ENCODE measurements around the gene RRP1B.

RRP1B gene

DNA sequence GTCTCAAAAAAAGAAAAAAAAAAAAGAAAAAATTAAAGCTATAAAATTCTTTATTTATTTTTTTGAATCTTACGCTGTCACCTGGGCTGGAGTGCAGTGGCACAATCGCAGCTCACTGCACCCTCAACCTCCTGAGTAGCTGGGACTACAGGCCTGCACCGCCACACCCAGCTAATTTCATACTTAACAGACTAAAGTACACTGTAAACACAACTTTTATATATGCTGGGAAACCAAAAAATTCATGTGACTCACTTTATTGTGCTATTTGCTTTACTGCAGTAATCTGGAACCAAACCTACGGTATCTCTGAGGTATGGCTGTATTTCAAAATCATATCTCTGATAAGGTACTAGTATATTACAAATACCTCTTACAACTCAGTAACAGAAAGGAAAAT lies 40.4 kb upstream of the RRP1B start:
- Histone ChIP-seq H3K27me3 (ENCODE audit: control insufficient read depth, insufficient read depth, low read length) (no peaks in the 10 kb centered on the region), H2AFZ (no peak overlapping the region), H3K79me2 (no peaks in the 10 kb centered on the region), H3K4me2 (ENCODE audit: low read length) (no peak overlapping the region), H3K9me3 (ENCODE audit: control insufficient read depth, low read length) (no peaks in the 10 kb centered on the region), H3K36me3 (ENCODE audit: control insufficient read depth, insufficient read depth, low read length) (no peaks in the 10 kb centered on the region), H3K27ac (no peak overlapping the region), H3K9ac (no peak overlapping the region), H3K4me3 (ENCODE audit: low read depth, low read length) (no peak overlapping the region), H3K4me1 (no peaks in the 10 kb centered on the region)
- TF ChIP-seq, protein P1, sequence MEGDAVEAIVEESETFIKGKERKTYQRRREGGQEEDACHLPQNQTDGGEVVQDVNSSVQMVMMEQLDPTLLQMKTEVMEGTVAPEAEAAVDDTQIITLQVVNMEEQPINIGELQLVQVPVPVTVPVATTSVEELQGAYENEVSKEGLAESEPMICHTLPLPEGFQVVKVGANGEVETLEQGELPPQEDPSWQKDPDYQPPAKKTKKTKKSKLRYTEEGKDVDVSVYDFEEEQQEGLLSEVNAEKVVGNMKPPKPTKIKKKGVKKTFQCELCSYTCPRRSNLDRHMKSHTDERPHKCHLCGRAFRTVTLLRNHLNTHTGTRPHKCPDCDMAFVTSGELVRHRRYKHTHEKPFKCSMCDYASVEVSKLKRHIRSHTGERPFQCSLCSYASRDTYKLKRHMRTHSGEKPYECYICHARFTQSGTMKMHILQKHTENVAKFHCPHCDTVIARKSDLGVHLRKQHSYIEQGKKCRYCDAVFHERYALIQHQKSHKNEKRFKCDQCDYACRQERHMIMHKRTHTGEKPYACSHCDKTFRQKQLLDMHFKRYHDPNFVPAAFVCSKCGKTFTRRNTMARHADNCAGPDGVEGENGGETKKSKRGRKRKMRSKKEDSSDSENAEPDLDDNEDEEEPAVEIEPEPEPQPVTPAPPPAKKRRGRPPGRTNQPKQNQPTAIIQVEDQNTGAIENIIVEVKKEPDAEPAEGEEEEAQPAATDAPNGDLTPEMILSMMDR (IDR thresholded peaks at IDR 0.05): no peak

DNA sequence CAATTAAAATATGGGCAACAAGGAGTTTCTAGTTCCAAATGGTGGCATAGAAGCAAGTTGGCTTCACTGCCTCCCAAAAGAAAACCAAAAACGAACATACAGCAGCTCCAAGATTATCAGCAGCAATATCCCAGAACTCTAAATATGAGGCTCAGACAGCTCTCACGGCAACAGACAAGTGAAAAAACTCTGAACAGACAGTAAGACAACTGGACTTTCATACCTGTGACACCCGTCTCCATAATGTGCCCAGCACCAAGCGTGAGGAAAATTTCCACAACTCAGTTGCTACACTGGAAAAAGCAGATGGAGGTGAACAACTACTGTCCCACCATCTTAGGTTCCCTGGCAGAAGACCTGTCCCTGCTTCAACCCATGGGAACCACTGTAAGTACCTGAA lies 40.0 kb upstream of the RRP1B start:
- peaks cover 3% of the 10 kb centered on the region for H3K4me1 ChIP-seq
- TF ChIP-seq, protein P1 (IDR thresholded peaks at IDR 0.05): no peak
- H3K27ac ChIP-seq: no peak overlapping the region
- no peak overlapping the region for H3K4me3 ChIP-seq (ENCODE audit: low read depth, low read length)
- H3K36me3 ChIP-seq (ENCODE audit: control insufficient read depth, insufficient read depth, low read length): no peaks in the 10 kb centered on the region
- H3K79me2 ChIP-seq: no peaks in the 10 kb centered on the region
- H3K9ac ChIP-seq: no peak overlapping the region
- H3K9me3 ChIP-seq (ENCODE audit: control insufficient read depth, low read length): no peaks in the 10 kb centered on the region
- H2AFZ ChIP-seq: no peak overlapping the region
- H3K27me3 ChIP-seq (ENCODE audit: control insufficient read depth, insufficient read depth, low read length): no peaks in the 10 kb centered on the region
- H3K4me2 ChIP-seq (ENCODE audit: low read length): no peak overlapping the region

DNA sequence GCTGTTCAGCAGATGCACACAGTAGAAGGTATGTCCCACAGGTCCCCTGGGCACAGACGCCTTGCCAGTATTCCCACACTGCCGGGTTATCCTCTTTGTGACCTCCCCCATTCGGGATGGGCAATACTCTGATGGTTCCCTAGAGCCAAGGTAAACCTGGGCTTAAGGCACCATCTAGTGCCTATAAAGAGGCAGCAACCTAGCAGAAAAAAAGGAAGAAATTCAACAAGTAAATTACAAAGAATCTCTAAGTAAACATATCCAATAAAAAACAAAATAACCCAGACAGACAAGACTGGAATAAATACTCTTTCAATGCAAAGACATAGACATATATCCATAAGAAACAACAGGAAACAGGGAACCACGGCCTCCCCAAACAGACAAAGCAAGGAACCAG lies 39.5 kb upstream of the RRP1B start:
- no peak overlapping the region for H3K9ac ChIP-seq
- H3K4me2 ChIP-seq (ENCODE audit: low read length): no peak overlapping the region
- H3K4me3 ChIP-seq (ENCODE audit: low read depth, low read length): no peak overlapping the region
- no peaks in the 10 kb centered on the region for H3K9me3 ChIP-seq (ENCODE audit: control insufficient read depth, low read length)
- no peaks in the 10 kb centered on the region for H3K27me3 ChIP-seq (ENCODE audit: control insufficient read depth, insufficient read depth, low read length)
- H3K79me2 ChIP-seq: no peaks in the 10 kb centered on the region
- H3K4me1 ChIP-seq: peaks cover 6% of the 10 kb centered on the region
- TF ChIP-seq, protein P1 (IDR thresholded peaks at IDR 0.05): no peak
- H3K36me3 ChIP-seq (ENCODE audit: control insufficient read depth, insufficient read depth, low read length): no peaks in the 10 kb centered on the region
- H3K27ac ChIP-seq: no peak overlapping the region
- H2AFZ ChIP-seq: no peak overlapping the region

DNA sequence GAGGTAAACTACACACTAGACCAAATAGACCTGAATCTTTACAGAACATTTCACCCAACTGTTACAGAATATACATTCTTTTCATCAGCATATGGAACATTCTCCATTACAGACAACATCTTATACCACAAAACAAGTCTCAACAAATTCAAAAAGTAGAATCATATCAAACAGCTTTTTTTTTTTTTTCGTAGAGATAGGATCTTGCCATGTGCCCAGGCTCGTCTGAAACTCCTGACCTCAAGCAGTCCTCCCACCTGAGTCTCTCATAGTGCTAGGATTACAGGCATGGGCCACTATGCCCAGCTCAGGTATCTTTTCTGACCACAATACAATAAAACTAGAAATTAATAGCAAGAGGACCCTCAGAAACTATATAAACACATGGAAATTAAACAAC lies 36.6 kb upstream of the RRP1B start:
- H2AFZ ChIP-seq: no peak overlapping the region
- no peak overlapping the region for H3K9ac ChIP-seq
- no peak overlapping the region for H3K4me2 ChIP-seq (ENCODE audit: low read length)
- no peak overlapping the region for H3K4me3 ChIP-seq (ENCODE audit: low read depth, low read length)
- H3K27me3 ChIP-seq (ENCODE audit: control insufficient read depth, insufficient read depth, low read length): no peaks in the 10 kb centered on the region
- no peak overlapping the region for H3K27ac ChIP-seq
- peaks cover 6% of the 10 kb centered on the region for H3K4me1 ChIP-seq
- TF ChIP-seq, protein P1 (IDR thresholded peaks at IDR 0.05): no peak
- H3K79me2 ChIP-seq: no peaks in the 10 kb centered on the region
- H3K9me3 ChIP-seq (ENCODE audit: control insufficient read depth, low read length): no peaks in the 10 kb centered on the region
- H3K36me3 ChIP-seq (ENCODE audit: control insufficient read depth, insufficient read depth, low read length): no peaks in the 10 kb centered on the region

DNA sequence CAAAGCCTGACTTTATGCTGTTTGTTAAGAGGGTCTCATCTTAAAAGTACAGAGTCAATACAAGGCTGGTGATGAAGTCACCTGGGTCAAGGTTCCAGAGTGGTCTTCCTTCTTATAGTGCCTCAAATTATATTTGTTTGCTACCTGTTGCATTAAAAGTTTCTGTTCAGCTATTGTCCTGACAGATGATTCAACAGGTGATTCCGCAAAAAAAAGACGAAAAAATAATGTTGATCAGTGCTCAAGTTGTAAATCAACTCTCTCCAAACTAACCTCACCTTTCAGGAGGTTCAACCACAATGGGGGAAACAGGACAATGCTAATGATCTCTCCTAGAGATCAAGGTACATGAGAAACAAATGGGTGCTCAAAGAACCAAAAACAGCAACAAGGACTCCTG lies 35.8 kb upstream of the RRP1B start:
- Histone ChIP-seq H3K9ac (no peak overlapping the region), H3K36me3 (ENCODE audit: control insufficient read depth, insufficient read depth, low read length) (no peaks in the 10 kb centered on the region), H3K27me3 (ENCODE audit: control insufficient read depth, insufficient read depth, low read length) (no peaks in the 10 kb centered on the region), H3K27ac (no peak overlapping the region), H2AFZ (no peak overlapping the region), H3K9me3 (ENCODE audit: control insufficient read depth, low read length) (no peaks in the 10 kb centered on the region), H3K4me1 (peaks cover 6% of the 10 kb centered on the region), H3K4me3 (ENCODE audit: low read depth, low read length) (no peak overlapping the region), H3K4me2 (ENCODE audit: low read length) (no peak overlapping the region), H3K79me2 (no peaks in the 10 kb centered on the region)
- TF ChIP-seq, protein P1 (IDR thresholded peaks at IDR 0.05): no peak

Data from parathyroid adenoma (tissue), 2 donors.